BJ (cell line): ENCODE results near the gene CHST11. TPM values are rescaled to one million over a fixed set of nuclear protein-coding genes. Genes with fewer than 3 reads are reported as not detected.

Source experiments
- CTCF ChIA-PET: fragments of 350-600 bp; formaldehyde crosslinking; extraction: SDS; loops from one replicate; lab custom pipeline; 2021; ENCODE audit warnings: antibody characterized with exemption, inconsistent platforms; lab: Yijun Ruan, JAX
- POLR2A ChIA-PET: fragments of 300-600 bp; sonication (Branson Sonifier 250); formaldehyde crosslinking; extraction: SDS; loops from one replicate; lab custom pipeline; 2021; ENCODE audit warnings: antibody characterized with exemption; lab: Charles Lee
- DNase-seq: peaks from one replicate; pipeline ENCODE4 v3.0.0-alpha.2; 2011; ENCODE audit warnings: low read depth
- H3K27me3 ChIP-seq: 2 replicates; pipeline ENCODE4 v1.6.0; 2011; ENCODE audit warnings: low read length; ENCODE audit not compliant: control insufficient read depth, insufficient read depth
- H3K36me3 ChIP-seq: 2 replicates; pipeline ENCODE4 v1.5.1; 2011; ENCODE audit warnings: low read length; ENCODE audit not compliant: control insufficient read depth, insufficient read depth
- H3K4me3 ChIP-seq: 2 replicates; pipeline ENCODE4 v1.5.1; 2011; ENCODE audit warnings: low read depth, mild to moderate bottlenecking, control low read depth, low read length
- polyA plus RNA-seq: library from polyadenylated mRNA; depleted of rRNA; stranded (reverse); fragments of >200 nt; gene quantifications from 2 replicates; pipeline ENCODE4 v1.2.3, GENCODE V29; 2011
- TF ChIP-seq, protein P1 (sequence below): IDR thresholded peaks from 2 replicates; pipeline ENCODE4 v1.5.1; 2011; ENCODE audit warnings: low read depth, mild to moderate bottlenecking, control low read depth, inconsistent platforms, low read length, moderate library complexity; ENCODE audit not compliant: insufficient read depth

Gene CHST11
- polyA plus RNA-seq, 1 experiment, result 7.3 TPM

DNA sequence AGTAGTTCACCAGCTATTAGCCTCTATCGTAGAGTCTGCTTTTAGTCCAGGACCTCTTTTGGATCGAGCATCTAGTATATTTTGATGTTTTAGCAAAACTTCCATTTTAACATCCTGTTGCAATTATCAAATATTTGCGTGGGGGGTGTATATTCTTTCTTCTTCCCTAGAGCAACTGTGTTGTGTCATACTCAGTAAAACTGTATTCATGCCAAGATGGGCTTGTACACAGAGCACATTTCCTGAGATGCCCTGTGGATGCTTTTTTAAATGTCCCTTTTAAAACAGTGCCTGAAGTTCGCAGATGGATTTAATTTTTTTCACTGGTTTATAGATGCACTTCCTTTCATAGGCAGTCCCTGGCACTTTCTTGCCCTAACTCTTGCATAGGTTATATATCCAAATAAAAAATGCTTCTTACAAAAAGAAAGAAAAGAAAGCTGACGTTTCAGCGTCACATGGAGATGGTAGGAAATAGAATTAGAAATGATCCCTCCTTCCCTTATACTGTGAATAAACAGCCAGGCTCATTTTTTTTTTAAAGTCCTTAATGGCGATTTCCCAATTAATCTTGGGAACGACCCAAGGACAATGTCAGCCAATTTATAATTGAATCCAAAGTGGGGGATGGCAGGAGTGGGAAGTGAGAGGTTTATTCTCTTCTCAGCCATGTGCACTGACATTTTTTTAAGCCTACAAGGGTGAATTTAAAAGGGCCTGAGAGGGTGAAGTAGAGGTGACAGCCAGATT is 254.4 kb downstream of the CHST11 start:
- ChIA-PET POLR2A (interaction anchor here (0.5 to 1.0 kb wide), 2 partner anchors 45 to 85 kb away, joined by 3 to 4 read pairs; no protein-coding TSS in a partner anchor), CTCF (interaction anchor here (0.7 to 2.1 kb wide), 3 partner anchors 21 to 329 kb away, joined by 3 to 9 read pairs (median 3); no protein-coding TSS in a partner anchor)
- TF ChIP-seq, protein P1, sequence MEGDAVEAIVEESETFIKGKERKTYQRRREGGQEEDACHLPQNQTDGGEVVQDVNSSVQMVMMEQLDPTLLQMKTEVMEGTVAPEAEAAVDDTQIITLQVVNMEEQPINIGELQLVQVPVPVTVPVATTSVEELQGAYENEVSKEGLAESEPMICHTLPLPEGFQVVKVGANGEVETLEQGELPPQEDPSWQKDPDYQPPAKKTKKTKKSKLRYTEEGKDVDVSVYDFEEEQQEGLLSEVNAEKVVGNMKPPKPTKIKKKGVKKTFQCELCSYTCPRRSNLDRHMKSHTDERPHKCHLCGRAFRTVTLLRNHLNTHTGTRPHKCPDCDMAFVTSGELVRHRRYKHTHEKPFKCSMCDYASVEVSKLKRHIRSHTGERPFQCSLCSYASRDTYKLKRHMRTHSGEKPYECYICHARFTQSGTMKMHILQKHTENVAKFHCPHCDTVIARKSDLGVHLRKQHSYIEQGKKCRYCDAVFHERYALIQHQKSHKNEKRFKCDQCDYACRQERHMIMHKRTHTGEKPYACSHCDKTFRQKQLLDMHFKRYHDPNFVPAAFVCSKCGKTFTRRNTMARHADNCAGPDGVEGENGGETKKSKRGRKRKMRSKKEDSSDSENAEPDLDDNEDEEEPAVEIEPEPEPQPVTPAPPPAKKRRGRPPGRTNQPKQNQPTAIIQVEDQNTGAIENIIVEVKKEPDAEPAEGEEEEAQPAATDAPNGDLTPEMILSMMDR, result no peak
- Histone ChIP-seq H3K4me3 (no peak overlapping the region), H3K36me3 (no peaks in the 10 kb centered on the region), H3K27me3 (no peaks in the 10 kb centered on the region)
- DNase-seq, result peak; percentile 85

- TF ChIP-seq, protein P1, result no peak
- ChIA-PET POLR2A (no interaction called here), CTCF (interaction anchor here (1.1 kb wide), 1 partner anchor 32 kb away, joined by 3 read pairs; no protein-coding TSS in a partner anchor)
- Histone ChIP-seq H3K27me3 (no peaks in the 10 kb centered on the region), H3K36me3 (no peaks in the 10 kb centered on the region), H3K4me3 (no peak overlapping the region)
- DNase-seq, result no peak
These were observed 255.7 kb downstream of the CHST11 start for GRCh38 chr12:104712477-104712876.

- H3K36me3 ChIP-seq, result no peaks in the 10 kb centered on the region
- ChIA-PET CTCF (interaction anchor here (1.1 to 1.5 kb wide), 2 partner anchors 22 to 33 kb away, joined by 3 to 5 read pairs; no protein-coding TSS in a partner anchor), POLR2A (no interaction called here)
- DNase-seq, result no peak
- TF ChIP-seq, protein P1, result no peak
- no peaks in the 10 kb centered on the region for H3K27me3 ChIP-seq
- no peak overlapping the region for H3K4me3 ChIP-seq
These were observed 256.2 kb downstream of the CHST11 start for GRCh38 chr12:104712968-104713367.

GRCh38 chr12:104713444-104713843 is 256.7 kb downstream of the CHST11 start:
- ChIA-PET POLR2A (no interaction called here), CTCF (interaction anchor here (1.5 kb wide), 1 partner anchor 21 kb away, joined by 5 read pairs; no protein-coding TSS in a partner anchor)
- Histone ChIP-seq H3K27me3 (no peaks in the 10 kb centered on the region), H3K36me3 (no peaks in the 10 kb centered on the region), H3K4me3 (no peak overlapping the region)
- TF ChIP-seq, protein P1, result no peak
- no peak for DNase-seq

GRCh38 chr12:104714369-104714768 is 257.6 kb downstream of the CHST11 start:
- DNase-seq, result no peak
- ChIA-PET POLR2A (no interaction called here), CTCF (interaction anchor here (1.5 kb wide), 1 partner anchor 20 kb away, joined by 5 read pairs; no protein-coding TSS in a partner anchor)
- no peaks in the 10 kb centered on the region for H3K36me3 ChIP-seq
- H3K4me3 ChIP-seq, result no peak overlapping the region
- no peaks in the 10 kb centered on the region for H3K27me3 ChIP-seq
- TF ChIP-seq, protein P1, result no peak
